ENCODE data around the gene NHSL2.

Gene NHSL2

GRCh38 chrX:71990518-71990917 is 79.9 kb downstream of the NHSL2 start:
- DNase-seq (ENCODE audit: low spot score) = no peak

GRCh38 chrX:71991164-71991563 is 80.5 kb downstream of the NHSL2 start:
- no peak for DNase-seq (ENCODE audit: low spot score)

GRCh38 chrX:71992711-71993110 is 82.1 kb downstream of the NHSL2 start:
- DNase-seq (ENCODE audit: low spot score) = no peak

GRCh38 chrX:71993371-71993770 is 82.7 kb downstream of the NHSL2 start:
- no peak for DNase-seq (ENCODE audit: low spot score)

GRCh38 chrX:71994601-71995000 is 84.0 kb downstream of the NHSL2 start:
- DNase-seq (ENCODE audit: low spot score) = no peak

- no peak for DNase-seq (ENCODE audit: low spot score)
Measured at GRCh38 chrX:71995122-71995521, 84.5 kb downstream of the NHSL2 start.

GRCh38 chrX:71996136-71996535 is 85.5 kb downstream of the NHSL2 start:
- DNase-seq (ENCODE audit: low spot score) = no peak

GRCh38 chrX:71996826-71997225 is 86.2 kb downstream of the NHSL2 start:
- no peak for DNase-seq (ENCODE audit: low spot score)

GRCh38 chrX:71997320-71997719 is 86.7 kb downstream of the NHSL2 start:
- DNase-seq (ENCODE audit: low spot score) = no peak

GRCh38 chrX:71998836-71999509 is 88.3 kb downstream of the NHSL2 start:
- peak; percentile 42 for DNase-seq (ENCODE audit: low spot score)

GRCh38 chrX:71999535-71999934 is 88.9 kb downstream of the NHSL2 start:
- no peak for DNase-seq (ENCODE audit: low spot score)

GRCh38 chrX:72001471-72001870 is 90.8 kb downstream of the NHSL2 start:
- DNase-seq (ENCODE audit: low spot score) = no peak

- no peak for DNase-seq (ENCODE audit: low spot score)
Measured at GRCh38 chrX:72001906-72002305, 91.3 kb downstream of the NHSL2 start.

- no peak for DNase-seq (ENCODE audit: low spot score)
Measured at GRCh38 chrX:72002875-72003274, 92.2 kb downstream of the NHSL2 start.

GRCh38 chrX:72003811-72004750 is 93.4 kb downstream of the NHSL2 start:
- DNase-seq (ENCODE audit: low spot score) = no peak

- no peak for DNase-seq (ENCODE audit: low spot score)
Measured at GRCh38 chrX:72005046-72005445, 94.4 kb downstream of the NHSL2 start.

- no peak for DNase-seq (ENCODE audit: low spot score)
Measured at GRCh38 chrX:72006461-72006860, 95.8 kb downstream of the NHSL2 start.

GRCh38 chrX:72009731-72010130 is 99.1 kb downstream of the NHSL2 start:
- DNase-seq (ENCODE audit: low spot score) = no peak

- no peak for DNase-seq (ENCODE audit: low spot score)
Measured at GRCh38 chrX:72011734-72012133, 101.1 kb downstream of the NHSL2 start.

GRCh38 chrX:72015383-72015782 is 104.7 kb downstream of the NHSL2 start:
- DNase-seq (ENCODE audit: low spot score) = no peak

- no peak for DNase-seq (ENCODE audit: low spot score)
Measured at GRCh38 chrX:72016881-72017783, 106.5 kb downstream of the NHSL2 start.

All from HuH-7.5 (cell line).